ENCODE data around the gene MYOM1. TPM values are rescaled to one million over a fixed set of nuclear protein-coding genes. Genes with fewer than 3 reads are reported as not detected.
A peak's percentile ranks its signal among the peaks of the same experiment; 100 is the strongest.

MYOM1 gene
- total RNA-seq, 1 donor from 2014 or later: 0.26 TPM

DNA sequence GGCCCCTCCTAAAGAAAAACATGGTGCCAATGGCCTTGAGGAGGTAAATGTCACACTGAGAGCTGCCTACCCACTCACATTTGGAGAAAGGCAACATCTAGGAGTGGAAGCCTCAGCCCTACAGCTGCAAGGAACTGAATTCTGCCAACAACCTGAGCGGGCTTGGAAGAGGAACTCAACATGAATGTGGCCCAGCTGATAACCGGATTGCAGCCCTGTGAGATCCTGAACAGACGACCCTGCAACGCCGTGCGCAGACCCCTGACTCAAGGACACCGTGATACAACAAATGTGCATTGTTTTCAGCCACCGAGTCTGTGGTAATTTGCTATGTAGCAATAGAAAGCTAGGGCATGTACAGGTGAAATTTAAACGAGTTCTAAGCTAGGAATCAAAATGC lies 99.4 kb downstream of the MYOM1 start:
- H3K4me3 ChIP-seq (ENCODE audit: low read depth, low read length): no peak overlapping the region
- H3K27me3 ChIP-seq (ENCODE audit: control insufficient read depth, insufficient read depth, low read length): no peaks in the 10 kb centered on the region
- FAIRE-seq: no peak
- H3K36me3 ChIP-seq (ENCODE audit: control insufficient read depth, insufficient read depth, low read length): no peaks in the 10 kb centered on the region
- TF ChIP-seq, protein P1, sequence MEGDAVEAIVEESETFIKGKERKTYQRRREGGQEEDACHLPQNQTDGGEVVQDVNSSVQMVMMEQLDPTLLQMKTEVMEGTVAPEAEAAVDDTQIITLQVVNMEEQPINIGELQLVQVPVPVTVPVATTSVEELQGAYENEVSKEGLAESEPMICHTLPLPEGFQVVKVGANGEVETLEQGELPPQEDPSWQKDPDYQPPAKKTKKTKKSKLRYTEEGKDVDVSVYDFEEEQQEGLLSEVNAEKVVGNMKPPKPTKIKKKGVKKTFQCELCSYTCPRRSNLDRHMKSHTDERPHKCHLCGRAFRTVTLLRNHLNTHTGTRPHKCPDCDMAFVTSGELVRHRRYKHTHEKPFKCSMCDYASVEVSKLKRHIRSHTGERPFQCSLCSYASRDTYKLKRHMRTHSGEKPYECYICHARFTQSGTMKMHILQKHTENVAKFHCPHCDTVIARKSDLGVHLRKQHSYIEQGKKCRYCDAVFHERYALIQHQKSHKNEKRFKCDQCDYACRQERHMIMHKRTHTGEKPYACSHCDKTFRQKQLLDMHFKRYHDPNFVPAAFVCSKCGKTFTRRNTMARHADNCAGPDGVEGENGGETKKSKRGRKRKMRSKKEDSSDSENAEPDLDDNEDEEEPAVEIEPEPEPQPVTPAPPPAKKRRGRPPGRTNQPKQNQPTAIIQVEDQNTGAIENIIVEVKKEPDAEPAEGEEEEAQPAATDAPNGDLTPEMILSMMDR (IDR thresholded peaks at IDR 0.05; ENCODE audit: insufficient read depth, low read length, severe bottlenecking): no peak
- DNase-seq (ENCODE audit: low read depth): no peak

DNA sequence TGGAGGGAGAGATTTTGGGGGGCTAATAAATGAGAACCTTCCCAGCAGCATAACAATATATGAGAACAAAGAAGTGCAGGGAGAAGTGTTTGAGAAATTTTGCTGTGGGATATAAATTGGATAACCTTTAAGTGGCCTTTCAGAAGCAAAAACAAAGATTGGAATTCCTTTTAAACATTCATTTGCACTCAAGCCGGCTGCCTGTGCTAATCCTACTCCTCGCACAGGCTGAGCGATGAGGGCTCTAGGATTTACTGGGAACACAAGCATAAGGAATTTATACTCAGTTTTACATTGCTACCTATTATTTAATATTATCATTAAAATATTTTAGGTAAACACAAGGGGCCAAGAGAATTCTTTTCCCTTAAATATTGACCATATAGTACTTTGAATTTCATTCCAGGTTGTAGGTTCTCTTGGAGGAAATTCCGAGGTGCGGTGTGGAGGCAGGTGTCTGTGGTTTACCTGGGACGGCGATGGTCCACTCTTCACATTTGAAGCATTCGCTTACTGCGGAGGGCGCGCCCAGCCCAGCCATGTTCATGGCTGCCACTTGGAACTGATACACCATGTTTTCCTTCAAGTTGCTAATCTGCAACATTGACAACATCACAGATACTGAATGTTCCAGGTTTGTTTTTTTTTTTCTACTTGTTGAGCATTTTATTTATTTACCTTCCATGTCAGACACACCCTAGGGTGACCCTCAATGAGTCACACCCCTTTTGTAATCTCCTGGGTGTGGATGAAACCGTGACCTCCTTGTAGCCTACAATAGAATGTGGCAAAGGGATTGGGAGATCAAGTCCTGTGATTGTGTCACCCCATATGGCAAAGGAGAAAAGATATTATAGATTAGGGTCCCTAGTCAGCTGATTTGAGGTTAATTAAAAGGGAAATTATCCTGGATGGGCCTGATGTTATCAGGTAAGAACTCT lies 100.1 kb downstream of the MYOM1 start:
- peak; percentile 83 for DNase-seq (ENCODE audit: low read depth)
- Histone ChIP-seq H3K27me3 (ENCODE audit: control insufficient read depth, insufficient read depth, low read length) (no peaks in the 10 kb centered on the region), H3K36me3 (ENCODE audit: control insufficient read depth, insufficient read depth, low read length) (no peaks in the 10 kb centered on the region), H3K4me3 (ENCODE audit: low read depth, low read length) (no peak overlapping the region)
- TF ChIP-seq, protein P1 (IDR thresholded peaks at IDR 0.05; ENCODE audit: insufficient read depth, low read length, severe bottlenecking): no peak
- FAIRE-seq: no peak

DNA sequence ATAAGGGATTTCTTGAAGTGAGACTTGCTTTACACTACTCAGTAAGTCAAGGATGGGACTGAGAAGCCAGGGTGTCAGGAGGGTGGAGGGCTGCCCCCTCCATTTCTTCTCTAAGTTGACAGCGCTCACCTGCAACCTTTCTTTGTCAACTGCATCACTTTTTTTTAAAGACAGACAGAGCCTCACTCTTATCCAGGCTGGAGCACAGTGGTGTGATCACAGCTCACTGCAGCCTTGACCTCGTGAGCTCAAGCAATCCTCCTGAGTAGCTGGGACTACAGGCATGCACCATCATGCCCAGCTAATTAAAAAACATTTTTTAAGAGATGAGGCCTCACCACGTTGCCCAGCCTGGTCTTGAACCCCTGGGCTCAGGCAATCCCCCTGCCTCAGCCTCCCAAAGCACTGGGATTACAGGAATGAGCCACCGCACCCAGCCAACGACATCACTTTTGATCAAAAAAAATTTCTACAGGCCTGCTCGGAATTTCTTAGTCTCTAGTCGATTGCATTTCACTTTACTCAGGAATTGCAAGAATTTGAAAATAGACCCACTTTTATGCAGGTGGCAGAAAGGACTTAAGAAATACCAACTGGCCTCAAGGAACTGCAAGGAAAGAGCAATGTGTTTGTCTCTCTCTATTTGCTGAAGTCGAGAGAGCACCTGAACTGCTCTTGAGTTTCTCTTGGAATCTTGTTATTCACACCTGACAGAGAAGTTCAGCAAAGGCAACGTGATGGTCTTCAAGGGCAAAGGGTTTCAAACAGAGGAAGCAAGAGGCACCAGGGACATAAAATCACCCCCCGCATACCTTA lies 101.4 kb downstream of the MYOM1 start:
- DNase-seq (ENCODE audit: low read depth): peak; percentile 27
- TF ChIP-seq, protein P1 (IDR thresholded peaks at IDR 0.05; ENCODE audit: insufficient read depth, low read length, severe bottlenecking): no peak
- H3K4me3 ChIP-seq (ENCODE audit: low read depth, low read length): no peak overlapping the region
- no peaks in the 10 kb centered on the region for H3K27me3 ChIP-seq (ENCODE audit: control insufficient read depth, insufficient read depth, low read length)
- FAIRE-seq: no peak
- H3K36me3 ChIP-seq (ENCODE audit: control insufficient read depth, insufficient read depth, low read length): no peaks in the 10 kb centered on the region

DNA sequence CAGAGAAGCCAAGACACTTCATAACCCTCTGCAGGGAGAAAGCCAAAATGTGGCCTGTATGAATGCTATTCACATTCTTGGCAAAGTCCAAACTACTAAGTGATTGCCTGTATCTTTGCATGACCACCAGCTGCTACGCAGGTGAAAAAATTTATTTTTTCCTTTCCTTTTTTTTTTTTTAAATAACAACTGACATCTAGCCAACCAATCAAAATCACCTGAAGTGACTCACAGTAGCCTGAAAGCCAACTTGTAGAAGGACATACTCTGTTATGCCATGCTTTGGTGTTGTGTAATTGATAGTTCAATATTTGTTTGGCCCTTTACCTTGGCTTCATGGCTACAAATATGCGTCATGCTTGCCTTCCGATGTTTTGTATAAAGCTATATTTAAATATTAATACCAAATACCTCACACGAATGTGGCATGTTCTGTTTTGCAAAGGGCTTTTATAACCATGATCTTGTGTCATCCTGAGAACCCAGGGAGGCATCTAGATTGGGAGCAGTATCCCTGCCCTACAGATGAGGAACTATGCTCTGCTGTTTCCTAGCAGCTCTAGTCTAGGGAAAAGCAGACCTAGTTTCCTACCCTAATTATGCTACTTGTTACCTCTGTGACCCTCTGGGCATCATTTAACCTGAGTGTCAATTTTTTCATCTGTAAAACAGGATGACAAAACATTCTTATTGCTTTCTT lies 102.1 kb downstream of the MYOM1 start:
- FAIRE-seq (no peak), DNase-seq (ENCODE audit: low read depth) (peak; percentile 97)
- Histone ChIP-seq H3K36me3 (ENCODE audit: control insufficient read depth, insufficient read depth, low read length) (no peaks in the 10 kb centered on the region), H3K27me3 (ENCODE audit: control insufficient read depth, insufficient read depth, low read length) (no peaks in the 10 kb centered on the region), H3K4me3 (ENCODE audit: low read depth, low read length) (no peak overlapping the region)
- TF ChIP-seq, protein P1 (IDR thresholded peaks at IDR 0.05; ENCODE audit: insufficient read depth, low read length, severe bottlenecking): no peak

DNA sequence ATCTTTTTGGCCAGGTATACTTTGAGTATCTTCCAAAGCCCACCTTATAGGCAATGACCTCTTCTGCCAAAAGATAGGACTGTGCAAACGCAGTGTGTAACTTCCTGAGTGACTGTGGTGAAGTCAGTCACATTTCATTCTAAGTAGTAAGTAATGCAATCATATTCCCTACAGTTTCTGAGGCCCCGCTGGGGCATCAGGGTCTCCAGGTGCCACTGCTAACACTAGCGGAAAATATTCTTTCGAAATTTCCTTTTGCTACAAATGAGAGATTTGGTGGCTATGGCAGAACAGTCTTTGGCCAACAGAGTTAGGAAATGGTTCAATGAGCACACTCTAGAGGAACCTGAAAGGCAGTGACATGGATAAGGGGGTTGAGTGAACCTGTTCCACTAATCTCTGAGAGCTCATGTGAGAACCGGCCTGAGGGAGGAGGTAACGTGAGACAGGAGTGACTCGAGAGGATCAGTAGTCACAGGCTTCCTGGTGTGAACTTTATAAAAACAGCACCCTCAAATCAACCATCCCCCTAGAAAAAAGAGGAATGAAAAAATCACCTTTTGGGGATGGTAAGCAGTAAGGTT lies 104.2 kb downstream of the MYOM1 start:
- Histone ChIP-seq H3K4me3 (ENCODE audit: low read depth, low read length) (no peak overlapping the region), H3K36me3 (ENCODE audit: control insufficient read depth, insufficient read depth, low read length) (no peaks in the 10 kb centered on the region), H3K27me3 (ENCODE audit: control insufficient read depth, insufficient read depth, low read length) (no peaks in the 10 kb centered on the region)
- TF ChIP-seq, protein P1 (IDR thresholded peaks at IDR 0.05; ENCODE audit: insufficient read depth, low read length, severe bottlenecking): no peak
- DNase-seq (ENCODE audit: low read depth) (peak; percentile 23), FAIRE-seq (no peak)

Data from bronchial epithelial cell (primary cell).